Loucy (cell line): Measurements from ENCODE around the gene PPIL4.

ENCODE experiments used
- CTCF ChIP-seq: fragments of 200-600 bp; sonication (generic); conservative IDR thresholded peaks from 2 replicates; pipeline ENCODE4 v1.5.1; 2014; ENCODE audit warnings: mild to moderate bottlenecking, antibody characterized with exemption, low read length
- EZH2phosphoT487 ChIP-seq: fragments of 200-600 bp; IDR thresholded peaks from 2 replicates; pipeline ENCODE4 v1.6.1; 2018; ENCODE audit warnings: antibody characterized with exemption, mild to moderate bottlenecking, moderate library complexity, borderline replicate concordance

- TF ChIP-seq CTCF = no peak
- TF ChIP-seq EZH2phosphoT487 = no peak
These were observed 84.2 kb downstream of the PPIL4 start for GRCh38 chr6:149461670-149462069.
